HTR-8/SVneo (cell line): ENCODE measurements around the gene MARS1.
A peak's percentile ranks its signal among the peaks of the same experiment; 100 is the strongest.
"Not testable (repeated sequence)": the region's sequence is repeated elsewhere in the genome, so short reads cannot be mapped to it uniquely, and the experiment has no call there.

ENCODE experiments used
- DNase-seq: peaks from one replicate; pipeline ENCODE4 v3.0.0; 2011; ENCODE audit warnings: low spot score, mixed read lengths; ENCODE audit not compliant: insufficient read length
- FAIRE-seq: peaks from 2 replicates; lab custom pipeline; 2011; peaks lifted over from hg19 to GRCh38; lab: Jason Lieb, UNC

The MARS1 gene

GRCh38 chr12:57545809-57546437 is 58.1 kb downstream of the MARS1 start:
- FAIRE-seq: no peak
- DNase-seq: no peak

- FAIRE-seq (peak; percentile 71), DNase-seq (peak; percentile 99)
Measured at GRCh38 chr12:57546438-57547287, 58.8 kb downstream of the MARS1 start, which contains the start of gene DCTN2. TSS of gene DCTN2 (minus strand) at chr12:57547192. CDS start at chr12:57547063, 129 bp downstream.

GRCh38 chr12:57547288-57548012 is 59.6 kb downstream of the MARS1 start:
- no peak for FAIRE-seq

GRCh38 chr12:57548013-57548315 is 60.1 kb downstream of the MARS1 start:
- FAIRE-seq: no peak
- no peak for DNase-seq

More at GRCh38 chr12:57547288-57548012, 59.6 kb downstream of the MARS1 start:
- no peak for DNase-seq

GRCh38 chr12:57548488-57548887 is 60.6 kb downstream of the MARS1 start:
- FAIRE-seq: no peak
- DNase-seq: no peak

- FAIRE-seq (no peak), DNase-seq (no peak)
Measured at GRCh38 chr12:57549203-57549908, 61.5 kb downstream of the MARS1 start.

- no peak for FAIRE-seq
- peak; percentile 79 for DNase-seq
Measured at GRCh38 chr12:57549909-57550640, 62.2 kb downstream of the MARS1 start, which contains the start of gene KIF5A. TSS of gene KIF5A (plus strand) at chr12:57550044. CDS start at chr12:57550272, 228 bp downstream.

GRCh38 chr12:57550641-57551549 is 63.0 kb downstream of the MARS1 start:
- FAIRE-seq: no peak
- no peak for DNase-seq

- DNase-seq (no peak), FAIRE-seq (no peak)
Measured at GRCh38 chr12:57551637-57552305, 63.9 kb downstream of the MARS1 start.

GRCh38 chr12:57552306-57552651 is 64.4 kb downstream of the MARS1 start:
- FAIRE-seq (no peak), DNase-seq (no peak)

- no peak for FAIRE-seq
- no peak for DNase-seq
Measured at GRCh38 chr12:57552835-57553313, 65.0 kb downstream of the MARS1 start.

- DNase-seq (no peak), FAIRE-seq (no peak)
Measured at GRCh38 chr12:57553343-57554202, 65.7 kb downstream of the MARS1 start.

- no peak for FAIRE-seq
Measured at GRCh38 chr12:57554453-57554852, 66.6 kb downstream of the MARS1 start.

GRCh38 chr12:57554897-57555296 is 67.0 kb downstream of the MARS1 start:
- FAIRE-seq (no peak), DNase-seq (no peak)

More at GRCh38 chr12:57554453-57554852, 66.6 kb downstream of the MARS1 start:
- no peak for DNase-seq

GRCh38 chr12:57558864-57559263 is 71.0 kb downstream of the MARS1 start:
- DNase-seq (no peak), FAIRE-seq (no peak)

- FAIRE-seq (no peak), DNase-seq (no peak)
Measured at GRCh38 chr12:57560516-57560915, 72.6 kb downstream of the MARS1 start.

- FAIRE-seq, DNase-seq: not testable (repeated sequence)
Measured at GRCh38 chr12:57561117-57561516, 73.2 kb downstream of the MARS1 start.
